SH-SY5Y (cell line): ENCODE data around the gene ECI1.

Experiments used
- GATA2 ChIP-seq: IDR thresholded peaks from 2 replicates; pipeline ENCODE4 v1.6.1; 2011; ENCODE audit warnings: mild to moderate bottlenecking, low read depth, low read length
- GATA3 ChIP-seq: IDR thresholded peaks from 2 replicates; pipeline ENCODE4 v1.6.1; 2011; ENCODE audit warnings: low read depth, mild to moderate bottlenecking, low read length, moderate library complexity

- TF ChIP-seq GATA2: no peak
- TF ChIP-seq GATA3: no peak
Measured at GRCh38 chr16:2289282-2289681, 37.9 kb upstream of the ECI1 start.
